GM19463 (cell line): ENCODE results near the gene FLT3.
"Not testable (repeated sequence)": the region's sequence is repeated elsewhere in the genome, so short reads cannot be mapped to it uniquely, and the experiment has no call there.

Source experiments
- ATAC-seq: cut with Tn5 transposase; IDR thresholded peaks from one replicate; pipeline ENCODE4 v1.9.1; 2021; ENCODE audit warnings: mild to moderate bottlenecking, moderate library complexity; ENCODE audit not compliant: unreplicated experiment

The FLT3 gene

GRCh38 chr13:28005016-28005415, 95.4 kb downstream of the FLT3 start:
- ATAC-seq, result not testable (repeated sequence)

GRCh38 chr13:28002886-28003698, 97.3 kb downstream of the FLT3 start:
- ATAC-seq, result no peak

- ATAC-seq, result no peak
Measured at GRCh38 chr13:28001837-28002473, 98.4 kb downstream of the FLT3 start.

GRCh38 chr13:28001049-28001448, 99.3 kb downstream of the FLT3 start:
- ATAC-seq, result no peak

GRCh38 chr13:28000567-28000966, 99.8 kb downstream of the FLT3 start:
- ATAC-seq, result no peak

GRCh38 chr13:27997904-27998522, 102.4 kb downstream of the FLT3 start:
- ATAC-seq, result no peak

- ATAC-seq, result no peak
Measured at GRCh38 chr13:27991881-27992280, 108.5 kb downstream of the FLT3 start.

GRCh38 chr13:27988520-27988919, 111.9 kb downstream of the FLT3 start, which contains the start of gene URAD:
Gene URAD, minus strand, starts transcription at chr13:27988693. Its CDS starts 56 bp downstream, at chr13:27988637.
- no peak for ATAC-seq

- ATAC-seq, result no peak
Measured at GRCh38 chr13:27985600-27985999, 114.8 kb downstream of the FLT3 start.

GRCh38 chr13:27982361-27982760, 118.0 kb downstream of the FLT3 start:
- ATAC-seq, result no peak

GRCh38 chr13:27981006-27981708, 119.2 kb downstream of the FLT3 start:
- ATAC-seq, result no peak

- ATAC-seq, result no peak
Measured at GRCh38 chr13:27980280-27980998, 119.9 kb downstream of the FLT3 start.

GRCh38 chr13:27979765-27980279, 120.6 kb downstream of the FLT3 start:
- no peak for ATAC-seq

- no peak for ATAC-seq
Measured at GRCh38 chr13:27979001-27979643, 121.3 kb downstream of the FLT3 start.

- ATAC-seq, result no peak
Measured at GRCh38 chr13:27978301-27978968, 121.9 kb downstream of the FLT3 start.

GRCh38 chr13:27977476-27978300, 122.7 kb downstream of the FLT3 start:
- no peak for ATAC-seq

- no peak for ATAC-seq
Measured at GRCh38 chr13:27976362-27977091, 123.8 kb downstream of the FLT3 start.
